Hepatocyte (in vitro differentiated cells): ENCODE data around the gene HSCB. TPM values are rescaled to one million over a fixed set of nuclear protein-coding genes. Genes with fewer than 3 reads are reported as not detected.

Experiments used
- DNase-seq: peaks from one replicate; pipeline ENCODE4 v3.0.0-alpha.2; 2016; ENCODE audit warnings: low spot score
- H2AFZ ChIP-seq: fragments of 200-600 bp; sonication (generic); 2 replicates; pipeline ENCODE4 v1.6.0; 2016; ENCODE audit warnings: antibody characterized with exemption, mild to moderate bottlenecking
- H3K27ac ChIP-seq: fragments of 200-600 bp; sonication (generic); 2 replicates; pipeline ENCODE4 v1.5.1; 2016; ENCODE audit warnings: mild to moderate bottlenecking
- H3K27me3 ChIP-seq: fragments of 200-600 bp; sonication (generic); 2 replicates; pipeline ENCODE4 v1.6.1; 2016
- H3K36me3 ChIP-seq: fragments of 200-600 bp; sonication (generic); replicated peaks from 2 replicates; pipeline ENCODE4 v1.5.1; 2016; ENCODE audit warnings: low read depth; ENCODE audit not compliant: insufficient read depth
- H3K4me1 ChIP-seq: fragments of 200-600 bp; sonication (generic); 2 replicates; pipeline ENCODE4 v1.5.1; 2016; ENCODE audit warnings: mild to moderate bottlenecking, moderate library complexity; ENCODE audit not compliant: insufficient read depth
- H3K4me2 ChIP-seq: fragments of 200-600 bp; sonication (generic); 2 replicates; pipeline ENCODE4 v1.6.0; 2016
- H3K4me3 ChIP-seq: fragments of 200-600 bp; sonication (generic); 2 replicates; pipeline ENCODE4 v1.5.1; 2016; ENCODE audit warnings: mild to moderate bottlenecking
- H3K79me2 ChIP-seq: fragments of 200-600 bp; sonication (generic); 2 replicates; pipeline ENCODE4 v1.6.0; 2017; ENCODE audit warnings: mild to moderate bottlenecking
- H3K9me2 ChIP-seq: fragments of 200-600 bp; sonication (generic); replicated peaks from 2 replicates; pipeline ENCODE4 v1.6.0; 2017; ENCODE audit warnings: mild to moderate bottlenecking; ENCODE audit not compliant: insufficient read depth
- H3K9me3 ChIP-seq: fragments of 200-600 bp; sonication (generic); 2 replicates; pipeline ENCODE4 v1.5.1; 2016; ENCODE audit warnings: low read depth, mild to moderate bottlenecking
- H4K20me1 ChIP-seq: fragments of 200-600 bp; sonication (generic); 2 replicates; pipeline ENCODE4 v1.6.0; 2016; ENCODE audit warnings: mild to moderate bottlenecking; ENCODE audit not compliant: insufficient read depth, poor library complexity, severe bottlenecking
- EZH2 ChIP-seq: fragments of 200-600 bp; sonication (generic); IDR thresholded peaks from 2 replicates; pipeline ENCODE4 v1.6.1; 2016; ENCODE audit warnings: antibody characterized with exemption, mild to moderate bottlenecking, borderline replicate concordance
- EZH2phosphoT487 ChIP-seq: fragments of 200-600 bp; sonication (generic); IDR thresholded peaks from one replicate; pipeline ENCODE4 v1.6.1; 2018; ENCODE audit warnings: antibody characterized with exemption, mild to moderate bottlenecking, low read depth, moderate library complexity; ENCODE audit not compliant: unreplicated experiment, severe bottlenecking
- WGBS: methylation state at CpG from one replicate; pipeline ENCODE4 v1.1.6; 2016; ENCODE audit warnings: low lambda C conversion rate; ENCODE audit errors: missing lambda C conversion rate; 5-methylcytosine and 5-hydroxymethylcytosine counted together
- polyA plus RNA-seq: library from polyadenylated mRNA; unstranded; fragments of >200 nt; fragmentation: Nextera tagmentation; extraction: Ambion mirVana; gene quantifications from 2 replicates; pipeline ENCODE4 v1.2.1, GENCODE V29; 2016
- total RNA-seq: library from RNA; depleted of rRNA; stranded (reverse); fragments of >200 nt; gene quantifications from 2 replicates; pipeline ENCODE4 v1.2.3, GENCODE V29; 2014
- TF ChIP-seq, protein P1 (sequence below): fragments of 200-600 bp; sonication (generic); IDR thresholded peaks from 2 replicates; pipeline ENCODE4 v1.5.1; 2016; ENCODE audit warnings: antibody characterized with exemption, mild to moderate bottlenecking; ENCODE audit not compliant: poor library complexity

Gene HSCB
- total and polyA plus RNA-seq, 2 experiments from 2014 or later = 22.6 to 30.8 TPM

GRCh38 chr22:28728621-28729313 lies 13.1 kb upstream of the HSCB start:
- DNase-seq = no peak
- WGBS = 93% methylated on average over 10 of the region's 10 CpGs

GRCh38 chr22:28730179-28730578 lies 11.7 kb upstream of the HSCB start:
- Histone ChIP-seq H3K4me1 (no peaks in the 10 kb centered on the region), H3K9me2 (no peaks in the 10 kb centered on the region), H3K36me3 (no peaks in the 10 kb centered on the region), H3K4me3 (no peak overlapping the region), H3K79me2 (no peaks in the 10 kb centered on the region), H3K9me3 (no peaks in the 10 kb centered on the region), H3K27me3 (no peaks in the 10 kb centered on the region), H2AFZ (no peak overlapping the region), H4K20me1 (no peaks in the 10 kb centered on the region), H3K4me2 (no peak overlapping the region), H3K27ac (no peak overlapping the region)
- TF ChIP-seq EZH2phosphoT487 = no peak
- TF ChIP-seq EZH2 = no peak
- TF ChIP-seq, protein P1, sequence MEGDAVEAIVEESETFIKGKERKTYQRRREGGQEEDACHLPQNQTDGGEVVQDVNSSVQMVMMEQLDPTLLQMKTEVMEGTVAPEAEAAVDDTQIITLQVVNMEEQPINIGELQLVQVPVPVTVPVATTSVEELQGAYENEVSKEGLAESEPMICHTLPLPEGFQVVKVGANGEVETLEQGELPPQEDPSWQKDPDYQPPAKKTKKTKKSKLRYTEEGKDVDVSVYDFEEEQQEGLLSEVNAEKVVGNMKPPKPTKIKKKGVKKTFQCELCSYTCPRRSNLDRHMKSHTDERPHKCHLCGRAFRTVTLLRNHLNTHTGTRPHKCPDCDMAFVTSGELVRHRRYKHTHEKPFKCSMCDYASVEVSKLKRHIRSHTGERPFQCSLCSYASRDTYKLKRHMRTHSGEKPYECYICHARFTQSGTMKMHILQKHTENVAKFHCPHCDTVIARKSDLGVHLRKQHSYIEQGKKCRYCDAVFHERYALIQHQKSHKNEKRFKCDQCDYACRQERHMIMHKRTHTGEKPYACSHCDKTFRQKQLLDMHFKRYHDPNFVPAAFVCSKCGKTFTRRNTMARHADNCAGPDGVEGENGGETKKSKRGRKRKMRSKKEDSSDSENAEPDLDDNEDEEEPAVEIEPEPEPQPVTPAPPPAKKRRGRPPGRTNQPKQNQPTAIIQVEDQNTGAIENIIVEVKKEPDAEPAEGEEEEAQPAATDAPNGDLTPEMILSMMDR = no peak
- DNase-seq = no peak
- 67% methylated on average over 2 of the region's 3 CpGs for WGBS

More at GRCh38 chr22:28728621-28729313, 13.1 kb upstream of the HSCB start:
- TF ChIP-seq EZH2phosphoT487 = no peak
- TF ChIP-seq EZH2 = no peak
- TF ChIP-seq, protein P1 = no peak
- Histone ChIP-seq H3K4me1 (no peaks in the 10 kb centered on the region), H2AFZ (no peak overlapping the region), H3K79me2 (no peaks in the 10 kb centered on the region), H3K27me3 (no peaks in the 10 kb centered on the region), H3K27ac (no peak overlapping the region), H3K4me2 (no peak overlapping the region), H3K4me3 (no peak overlapping the region), H4K20me1 (no peaks in the 10 kb centered on the region), H3K9me3 (no peaks in the 10 kb centered on the region), H3K9me2 (no peaks in the 10 kb centered on the region), H3K36me3 (no peaks in the 10 kb centered on the region)

DNA sequence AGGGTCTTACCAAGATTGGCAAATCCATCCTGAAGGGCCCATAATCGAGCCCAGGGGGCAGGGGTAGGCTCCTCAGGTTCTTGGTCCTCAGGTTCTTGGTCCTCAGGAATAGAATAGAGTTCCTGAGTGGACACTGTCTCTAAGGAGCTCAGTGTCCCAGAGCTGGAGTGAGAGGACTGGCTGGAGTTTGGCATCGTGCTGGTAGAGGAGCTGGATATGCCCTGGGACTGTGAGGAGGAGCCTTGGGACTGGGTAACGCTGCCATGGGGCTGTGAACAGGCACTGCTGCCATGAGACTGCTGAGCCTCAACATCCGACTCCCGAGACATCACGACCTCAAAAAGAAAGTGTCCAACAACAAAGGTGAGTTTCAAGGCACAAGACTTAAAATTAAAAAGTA lies 7.4 kb upstream of the HSCB start:
- Histone ChIP-seq H3K27ac (no peak overlapping the region), H3K4me1 (no peaks in the 10 kb centered on the region), H3K79me2 (peaks cover 19% of the 10 kb centered on the region), H3K36me3 (no peaks in the 10 kb centered on the region), H2AFZ (no peak overlapping the region), H4K20me1 (no peaks in the 10 kb centered on the region), H3K4me3 (no peak overlapping the region), H3K27me3 (no peaks in the 10 kb centered on the region), H3K9me2 (no peaks in the 10 kb centered on the region), H3K4me2 (no peak overlapping the region), H3K9me3 (no peaks in the 10 kb centered on the region)
- no peak for DNase-seq
- 98% methylated on average over 6 of the region's 6 CpGs for WGBS
- no peak for TF ChIP-seq EZH2
- no peak for TF ChIP-seq EZH2phosphoT487
- TF ChIP-seq, protein P1 = no peak
